IMR-90 (cell line): ENCODE results near the gene BCL2L12. TPM values are rescaled to one million over a fixed set of nuclear protein-coding genes. Genes with fewer than 3 reads are reported as not detected.

Experiments used
- ATAC-seq: fragments of 200-7000 bp; cut with Tn5 transposase; 2 replicates; pipeline ENCODE4 v1.9.1; 2020; ENCODE audit warnings: low read depth, mild to moderate bottlenecking, moderate library complexity
- BruUV-seq: library from RNA; stranded (reverse); fragments of 400-500 nt; replicated peaks from 2 replicates; lab custom pipeline; 2021; lab: Mats Ljungman, UMichigan
- CTCF ChIA-PET: fragments of 300-600 bp; formaldehyde crosslinking; extraction: SDS; loops from one replicate; lab custom pipeline; 2021; ENCODE audit warnings: antibody characterized with exemption; lab: Yijun Ruan, JAX
- POLR2A ChIA-PET: fragments of 300-600 bp; sonication (Branson Sonifier 250); formaldehyde crosslinking; loops from one replicate; lab custom pipeline; 2022; ENCODE audit warnings: antibody characterized with exemption; ENCODE audit not compliant: unreplicated experiment; lab: Charles Lee
- DNase-seq: peaks from one replicate; pipeline ENCODE4 v3.0.0; 2013
- H2AFZ ChIP-seq: replicated peaks from 2 replicates; pipeline ENCODE3; 2013; ENCODE audit warnings: low read length, mild to moderate bottlenecking; ENCODE audit not compliant: poor library complexity
- H2AK5ac ChIP-seq: 2 replicates; pipeline ENCODE4 v1.6.1; 2013; ENCODE audit warnings: low read depth, low read length, inconsistent platforms
- H2AK9ac ChIP-seq: replicated peaks from 2 replicates; pipeline ENCODE3; 2013; ENCODE audit warnings: mild to moderate bottlenecking, low read depth, low read length, moderate library complexity; ENCODE audit not compliant: poor library complexity
- H2BK120ac ChIP-seq: 2 replicates; pipeline ENCODE4 v1.6.1; 2013; ENCODE audit warnings: low read depth, low read length, inconsistent platforms
- H2BK15ac ChIP-seq: 3 replicates; pipeline ENCODE4 v1.6.1; 2013; ENCODE audit warnings: low read depth, low read length, inconsistent platforms
- H2BK20ac ChIP-seq: 2 replicates; pipeline ENCODE4 v1.6.1; 2013; ENCODE audit warnings: low read depth, mild to moderate bottlenecking, inconsistent platforms, low read length, moderate library complexity
- H2BK5ac ChIP-seq: 2 replicates; pipeline ENCODE4 v1.6.1; 2013; ENCODE audit warnings: mild to moderate bottlenecking, low read depth, low read length, inconsistent platforms; ENCODE audit not compliant: poor library complexity, severe bottlenecking
- H3K14ac ChIP-seq: replicated peaks from 2 replicates; pipeline ENCODE4 v1.6.1; 2013; ENCODE audit warnings: low read depth, low read length, inconsistent platforms
- H3K18ac ChIP-seq: 2 replicates; pipeline ENCODE4 v1.6.1; 2013; ENCODE audit warnings: low read depth, low read length, control low read depth
- H3K23ac ChIP-seq: 2 replicates; pipeline ENCODE4 v1.6.1; 2013; ENCODE audit warnings: low read depth, low read length, inconsistent platforms
- H3K27ac ChIP-seq: 2 replicates; pipeline ENCODE4 v1.5.1; 2013; ENCODE audit warnings: mild to moderate bottlenecking, control low read depth, low read length; ENCODE audit not compliant: insufficient read depth
- H3K27me3 ChIP-seq: 2 replicates; pipeline ENCODE4 v1.6.1; 2013; ENCODE audit warnings: low read length; ENCODE audit not compliant: control insufficient read depth, insufficient read depth
- H3K36me3 ChIP-seq: 2 replicates; pipeline ENCODE4 v1.6.1; 2013; ENCODE audit warnings: low read length, mixed read lengths; ENCODE audit not compliant: control insufficient read depth, insufficient read depth
- H3K4ac ChIP-seq: 2 replicates; pipeline ENCODE4 v1.6.1; 2013; ENCODE audit warnings: low read depth, low read length, inconsistent platforms
- H3K4me1 ChIP-seq: 2 replicates; pipeline ENCODE4 v1.6.1; 2013; ENCODE audit warnings: low read length, mixed read lengths; ENCODE audit not compliant: control insufficient read depth, insufficient read depth
- H3K4me2 ChIP-seq: 2 replicates; pipeline ENCODE4 v1.6.1; 2013; ENCODE audit warnings: low read depth, mild to moderate bottlenecking, control low read depth, low read length, moderate library complexity
- H3K4me3 ChIP-seq: 2 replicates; pipeline ENCODE4 v1.5.1; 2013; ENCODE audit warnings: low read depth, mild to moderate bottlenecking, control low read depth, low read length, moderate library complexity; ENCODE audit not compliant: insufficient read depth
- H3K56ac ChIP-seq: 2 replicates; pipeline ENCODE4 v1.6.1; 2013; ENCODE audit warnings: low read length, inconsistent platforms; ENCODE audit not compliant: insufficient read depth; ENCODE audit errors: extremely low read depth
- H3K79me1 ChIP-seq, 2 experiments: 2 replicates each; pipeline ENCODE4 v1.6.1; 2013; ENCODE audit warnings: low read length in 2 of 2, inconsistent platforms in 1 of 2, low read depth in 1 of 2
- H3K9ac ChIP-seq: 2 replicates; pipeline ENCODE4 v1.6.1; 2013; ENCODE audit warnings: low read depth, low read length, control low read depth
- H3K9me1 ChIP-seq: 2 replicates; pipeline ENCODE4 v1.6.1; 2013; ENCODE audit warnings: low read length, inconsistent platforms; ENCODE audit not compliant: insufficient read depth
- H3K9me3 ChIP-seq: 2 replicates; pipeline ENCODE4 v1.6.1; 2013; ENCODE audit warnings: low read length; ENCODE audit not compliant: control insufficient read depth, insufficient read depth
- H4K20me1 ChIP-seq: 2 replicates; pipeline ENCODE4 v1.6.1; 2013; ENCODE audit warnings: low read length, inconsistent platforms; ENCODE audit not compliant: insufficient read depth
- H4K5ac ChIP-seq: 2 replicates; pipeline ENCODE4 v1.6.1; 2013; ENCODE audit warnings: mild to moderate bottlenecking, low read depth, low read length, control low read depth
- H4K8ac ChIP-seq, 2 experiments: 2 replicates each; pipeline ENCODE4 v1.6.1; 2013; ENCODE audit warnings: low read depth in 2 of 2, low read length in 2 of 2, control low read depth in 1 of 2, inconsistent platforms in 1 of 2
- H4K91ac ChIP-seq: 2 replicates; pipeline ENCODE4 v1.6.1; 2013; ENCODE audit warnings: low read depth, low read length, inconsistent platforms; ENCODE audit not compliant: insufficient read depth
- BHLHE40 ChIP-seq: fragments of 150-350 bp; IDR thresholded peaks from 2 replicates; pipeline ENCODE4 v1.6.1; 2016; ENCODE audit warnings: mild to moderate bottlenecking, low read depth, low read length
- CEBPB ChIP-seq: IDR thresholded peaks from 2 replicates; pipeline ENCODE4 v1.6.1; 2012; ENCODE audit warnings: low read depth, low read length, improper control_type of control experiment
- CHD1 ChIP-seq: IDR thresholded peaks from 2 replicates; pipeline ENCODE4 v1.6.1; 2012; ENCODE audit warnings: low read depth, low read length, improper control_type of control experiment
- CTCF ChIP-seq: conservative IDR thresholded peaks from 2 replicates; pipeline ENCODE4 v1.5.1; 2012; ENCODE audit warnings: mild to moderate bottlenecking, low read depth, low read length, improper control_type of control experiment
- ELK1 ChIP-seq: fragments of 150-350 bp; IDR thresholded peaks from 2 replicates; pipeline ENCODE4 v1.6.1; 2016; ENCODE audit warnings: low read depth, mild to moderate bottlenecking, low read length, moderate library complexity, borderline replicate concordance
- FOS ChIP-seq: fragments of 150-350 bp; IDR thresholded peaks from 2 replicates; pipeline ENCODE4 v1.6.1; 2016; ENCODE audit warnings: low read depth, low read length
- MAFK ChIP-seq: IDR thresholded peaks from 2 replicates; pipeline ENCODE4 v1.6.1; 2012; ENCODE audit warnings: low read depth, low read length, improper control_type of control experiment
- MAZ ChIP-seq: IDR thresholded peaks from 2 replicates; pipeline ENCODE4 v1.6.1; 2012; ENCODE audit warnings: low read depth, mild to moderate bottlenecking, low read length, improper control_type of control experiment, moderate library complexity, borderline replicate concordance
- MXI1 ChIP-seq: IDR thresholded peaks from 2 replicates; pipeline ENCODE4 v1.6.1; 2012; ENCODE audit warnings: low read depth, mild to moderate bottlenecking, low read length, moderate library complexity, borderline replicate concordance
- NFE2L2 ChIP-seq: fragments of 150-350 bp; IDR thresholded peaks from 2 replicates; pipeline ENCODE4 v1.6.1; 2016; ENCODE audit warnings: low read depth, mild to moderate bottlenecking, low read length
- POLR2A ChIP-seq: IDR thresholded peaks from 2 replicates; pipeline ENCODE4 v1.6.1; 2012; ENCODE audit warnings: mild to moderate bottlenecking, low read depth, low read length
- RAD21 ChIP-seq: IDR thresholded peaks from 2 replicates; pipeline ENCODE4 v1.6.1; 2012; ENCODE audit warnings: low read length, improper control_type of control experiment
- RCOR1 ChIP-seq: IDR thresholded peaks from 2 replicates; pipeline ENCODE4 v1.6.1; 2012; ENCODE audit warnings: mild to moderate bottlenecking, low read length, improper control_type of control experiment; ENCODE audit not compliant: insufficient replicate concordance
- RFX5 ChIP-seq: IDR thresholded peaks from 2 replicates; pipeline ENCODE4 v1.8.0; 2012; ENCODE audit warnings: low read depth, mild to moderate bottlenecking, low read length, moderate library complexity
- SMC3 ChIP-seq: fragments of 150-350 bp; IDR thresholded peaks from 2 replicates; pipeline ENCODE4 v1.6.1; 2016; ENCODE audit warnings: low read depth, mild to moderate bottlenecking, antibody characterized with exemption, low read length, moderate library complexity
- WGBS, 2 experiments: methylation state at CpG; one replicate each; pipeline versions ENCODE4 v1.1.5 to v1.1.7; 2013; ENCODE audit warnings: missing lambda C conversion rate in 2 of 2; ENCODE audit not compliant: insufficient read length in 1 of 2; ENCODE audit errors: extremely low coverage in 2 of 2; 5-methylcytosine and 5-hydroxymethylcytosine counted together
- dilution Hi-C: fragments of 300-500 bp; cut with HindIII; formaldehyde crosslinking; loops from one replicate; pipeline ENCODE4 v1.14.3; 2018; ENCODE audit warnings: low sequenced_read_pairs; ENCODE audit not compliant: unreplicated experiment
- in situ Hi-C: fragments of 300-500 bp; cut with MboI; formaldehyde crosslinking; loops from 3 replicates; pipeline ENCODE4 v1.14.3; 2019; ENCODE audit warnings: low sequenced_read_pairs, inconsistent platforms, mixed read lengths
- intact Hi-C: fragments of 100-400 bp; cut with micrococcal nuclease; formaldehyde crosslinking; loops from 2 replicates; pipeline ENCODE4 v1.10.0; 2022
- polyA plus RNA-seq, 3 experiments: library from polyadenylated mRNA; depleted of rRNA; stranded (reverse); fragments of >200 nt; gene quantifications; 2 replicates each; pipeline ENCODE4 v1.2.3, GENCODE V29; 2012; ENCODE audit warnings: low replicate concordance in 1 of 3
- total RNA-seq: library from RNA; depleted of rRNA; stranded (reverse); fragments of >200 nt; gene quantifications from 2 replicates; pipeline ENCODE4 v1.2.3, GENCODE V29; 2012

BCL2L12 gene
- total and polyA plus RNA-seq, 2 of the 4 experiments (the other 2 are of a cell fraction), result 3.9 to 32.6 TPM

GRCh38 chr19:49677901-49678674 lies 12.4 kb downstream of the BCL2L12 start:
- H3K18ac ChIP-seq, result no peak overlapping the region; the same call in 1 of the 2 replicates
- H3K4ac ChIP-seq, result peak overlapping the region; percentile 33
- H3K14ac ChIP-seq, result peak overlapping the region; percentile 89
- no peak overlapping the region for H2BK15ac ChIP-seq
- intact Hi-C loops, result loop anchor here (2.0 to 5.0 kb wide), 2 partner anchors 37 to 86 kb away; partner anchors contain the start of genes PRR12 and RRAS
- H3K27me3 ChIP-seq, result no peaks in the 10 kb centered on the region
- peaks cover 10% of the 10 kb centered on the region for H3K36me3 ChIP-seq
- no peak for TF ChIP-seq MAFK
- TF ChIP-seq SMC3, result peak; percentile 32
- no peak for TF ChIP-seq BHLHE40
- TF ChIP-seq ELK1, result no peak
- TF ChIP-seq MXI1, result no peak
- TF ChIP-seq CHD1, result no peak
- TF ChIP-seq NFE2L2, result no peak
- peak; percentile 80 for TF ChIP-seq CEBPB
- TF ChIP-seq RFX5, result no peak
- no peak for TF ChIP-seq RCOR1
- TF ChIP-seq CTCF, result peak; percentile 70
- TF ChIP-seq FOS, result no peak
- TF ChIP-seq RAD21, result peak; percentile 60
- peak; percentile 19; the same call in 1 of the 2 replicates for TF ChIP-seq POLR2A
- peak; percentile 17; the same call in 1 of the 2 replicates for TF ChIP-seq MAZ
- peaks cover 10 to 52% of the 10 kb centered on the region in 2 experiments for H3K79me1 ChIP-seq
- peak overlapping the region; percentile 77 for H3K4me3 ChIP-seq
- H4K5ac ChIP-seq, result 0 out of 2 replicates have a peak overlapping the region, but pooled peaks have one; percentile 24
- peak overlapping the region; percentile 72 for H2AFZ ChIP-seq
- in situ Hi-C loops, result no loop called here
- peak overlapping the region; percentile 98 for H2AK9ac ChIP-seq
- ChIA-PET CTCF (no interaction called here), POLR2A (interaction anchor here (0.8 kb wide), 1 partner anchor 38 kb away, joined by 6 read pairs; no protein-coding TSS in a partner anchor)
- H3K4me1 ChIP-seq, result peaks cover 13% of the 10 kb centered on the region
- DNase-seq (peak; percentile 62), ATAC-seq (0 out of 2 replicates have a peak, but pooled peaks have one; percentile 5)
- peaks cover 3% of the 10 kb centered on the region; the same call in 1 of the 2 replicates for H3K9me1 ChIP-seq
- H3K27ac ChIP-seq, result peak overlapping the region; percentile 91
- no CpG with 5 or more reads among the region's 21 CpGs for WGBS, 2 experiments
- BruUV-seq, result TSS peak; percentile 44
- peak overlapping the region; percentile 49 for H3K56ac ChIP-seq
- no peak overlapping the region; the same call in 1 of the 2 replicates for H4K91ac ChIP-seq
- peaks cover 45% of the 10 kb centered on the region for H4K20me1 ChIP-seq
- peak overlapping the region; percentile 97 for H2AK5ac ChIP-seq
- peak overlapping the region; percentile 81 for H3K23ac ChIP-seq
- peak overlapping the region in 1 of 2 experiments; percentile 61; a peak in 2 of 4 replicates for H4K8ac ChIP-seq
- dilution Hi-C loops, result no loop called here
- no peak overlapping the region for H2BK20ac ChIP-seq
- peak overlapping the region; percentile 97 for H3K4me2 ChIP-seq
- H3K9me3 ChIP-seq, result no peaks in the 10 kb centered on the region
- no peak overlapping the region; the same call in 1 of the 2 replicates for H2BK120ac ChIP-seq
- peak overlapping the region; percentile 80 for H3K9ac ChIP-seq
- H2BK5ac ChIP-seq, result peak overlapping the region; percentile 74
